Naive thymus-derived CD8-positive, alpha-beta T cell (primary cell): ENCODE data around the gene RXRB. TPM values are rescaled to one million over a fixed set of nuclear protein-coding genes. Genes with fewer than 3 reads are reported as not detected.

Experiments
- ATAC-seq, 2 donors: fragments of 150-1000 bp; cut with Tn5 transposase in 1 of 2; sonication (Bioruptor Pico), chemical (Tn5 transposase) in 1 of 2; 1 replicate in 1 of 2; 2 replicates in 1 of 2; pipeline ENCODE4 v1.10.0; 2021; ENCODE audit warnings: mild to moderate bottlenecking in 2 of 2, moderate library complexity in 2 of 2
- POLR2A ChIA-PET: fragments of 350-600 bp; sonication (Branson Sonifier 250); formaldehyde crosslinking; loops from one replicate; lab custom pipeline; 2021; ENCODE audit warnings: antibody characterized with exemption; lab: Charles Lee
- DNase-seq, 10 donors: peaks; one replicate each; pipeline versions ENCODE4 v3.0.0 to v3.0.0-alpha.2; 2020 to 2022
- H3K27ac Mint-ChIP-seq, 10 donors: one replicate each; pipeline ENCODE4 v1.8.0; 2020 to 2022; ENCODE audit warnings: mild to moderate bottlenecking in 10 of 10, mixed read lengths in 10 of 10, moderate library complexity in 4 of 10, inconsistent platforms in 1 of 10
- H3K27me3 Mint-ChIP-seq, 5 donors: one replicate each; pipeline ENCODE4 v1.8.0; 2021 to 2022; ENCODE audit warnings: mixed read lengths in 5 of 5
- H3K36me3 Mint-ChIP-seq, 3 donors: one replicate each; pipeline ENCODE4 v1.8.0; 2020 to 2022; ENCODE audit warnings: mixed read lengths in 3 of 3, mild to moderate bottlenecking in 2 of 3, inconsistent platforms in 1 of 3
- H3K4me1 Mint-ChIP-seq, 4 donors: one replicate each; pipeline ENCODE4 v1.8.0; 2021 to 2022; ENCODE audit warnings: mixed read lengths in 4 of 4
- H3K4me3 Mint-ChIP-seq, 10 donors: one replicate each; pipeline ENCODE4 v1.8.0; 2020 to 2022; ENCODE audit warnings: mild to moderate bottlenecking in 10 of 10, mixed read lengths in 10 of 10, moderate library complexity in 6 of 10, inconsistent platforms in 1 of 10
- H3K9me3 Mint-ChIP-seq, 9 donors: one replicate each; pipeline ENCODE4 v1.8.0; 2020 to 2022; ENCODE audit warnings: mixed read lengths in 9 of 9, mild to moderate bottlenecking in 3 of 9, inconsistent platforms in 1 of 9, moderate library complexity in 1 of 9
- polyA plus RNA-seq, 3 donors: library from polyadenylated mRNA; unstranded; fragments of 300-500 nt; fragmentation: Illumina TruSeq; gene quantifications; one replicate each; pipeline ENCODE4 v1.2.3, GENCODE V29; 2021
- total RNA-seq, 8 experiments: library from RNA in 2 of 8; stranded (reverse) in 2 of 8; gene quantifications; one replicate each; pipeline ENCODE4 v1.2.3 and lab custom pipeline; 2021 to 2026

Gene RXRB
- total and polyA plus RNA-seq, 5 experiments from 2014 or later: 6.6 to 127 (median 10.9) TPM

GRCh38 chr6:33203443-33204164, 3.1 kb upstream of the RXRB start:
- H3K9me3 Mint-ChIP-seq: no peaks in the 10 kb centered on the region
- DNase-seq: no peak
- H3K27ac Mint-ChIP-seq: peak overlapping the region; percentile 35 to 98 (median 90)
- ATAC-seq: no peak
- H3K4me3 Mint-ChIP-seq: peak overlapping the region; percentile 76 to 100 (median 96)
- peaks cover 6 to 24% (median 12%) of the 10 kb centered on the region in 3 donors for H3K36me3 Mint-ChIP-seq
- peaks cover 34 to 78% (median 69%) of the 10 kb centered on the region in 4 donors for H3K4me1 Mint-ChIP-seq
- POLR2A ChIA-PET: interaction anchor here (0.7 to 1.9 kb wide), 4 partner anchors 45 to 232 kb away, joined by 3 to 7 read pairs (median 5); partner anchors contain the start of genes B3GALT4 and RGL2
- H3K27me3 Mint-ChIP-seq: no peaks in the 10 kb centered on the region

GRCh38 chr6:33202799-33203198, 2.3 kb upstream of the RXRB start:
- Mint-ChIP-seq H3K9me3 (no peaks in the 10 kb centered on the region), H3K27me3 (no peaks in the 10 kb centered on the region), H3K4me3 (peak overlapping the region; percentile 28 to 100 (median 96)), H3K36me3 (peaks cover 6 to 26% (median 12%) of the 10 kb centered on the region in 3 donors), H3K27ac (peak overlapping the region in 9 of 10 donors; percentile 15 to 98 (median 66)), H3K4me1 (peaks cover 39 to 83% (median 77%) of the 10 kb centered on the region in 4 donors)
- POLR2A ChIA-PET: interaction anchor here (0.7 to 1.9 kb wide), 3 partner anchors 46 to 96 kb away, joined by 3 to 7 read pairs (median 5); partner anchors contain the start of genes B3GALT4 and RGL2
- ATAC-seq: no peak
- no peak for DNase-seq

GRCh38 chr6:33201935-33202334, 1.5 kb upstream of the RXRB start:
- Mint-ChIP-seq H3K27ac (peak overlapping the region in 9 of 10 donors; percentile 73 to 99 (median 88)), H3K36me3 (peaks cover 6 to 34% (median 12%) of the 10 kb centered on the region in 3 donors), H3K4me3 (peak overlapping the region; percentile 98 to 100 (median 99)), H3K27me3 (no peaks in the 10 kb centered on the region), H3K4me1 (peaks cover 46 to 87% (median 81%) of the 10 kb centered on the region in 4 donors), H3K9me3 (no peaks in the 10 kb centered on the region)
- POLR2A ChIA-PET: interaction anchor here (1.9 kb wide), 1 partner anchor 75 kb away, joined by 5 read pairs; the partner anchor contains the start of gene B3GALT4
- no peak for DNase-seq
- ATAC-seq: no peak

GRCh38 chr6:33201147-33201545, 681 bp upstream of the RXRB start:
- POLR2A ChIA-PET: no interaction called here
- peaks cover 6 to 40% (median 12%) of the 10 kb centered on the region in 3 donors for H3K36me3 Mint-ChIP-seq
- no peak for ATAC-seq

GRCh38 chr6:33199687-33200218, 712 bp downstream of the RXRB start:
- Mint-ChIP-seq H3K36me3 (peaks cover 6 to 54% (median 18%) of the 10 kb centered on the region in 3 donors), H3K9me3 (no peaks in the 10 kb centered on the region), H3K27ac (peak overlapping the region; percentile 82 to 100 (median 95)), H3K4me1 (peaks cover 43 to 78% (median 72%) of the 10 kb centered on the region in 4 donors), H3K4me3 (peak overlapping the region; percentile 90 to 100 (median 99)), H3K27me3 (no peaks in the 10 kb centered on the region)
- POLR2A ChIA-PET: interaction anchor here (0.6 to 4.2 kb wide), 12 partner anchors 9 to 456 kb away, joined by 3 to 43 read pairs (median 4); partner anchors contain the start of genes B3GALT4, HLA-DMA, RING1 and RPS18
- peak; percentile 11 to 25 for ATAC-seq
- peak in 4 of 10 donors; percentile 45 to 77 (median 62) for DNase-seq

More at GRCh38 chr6:33201147-33201545, 681 bp upstream of the RXRB start:
- no peak for DNase-seq
- H3K4me3 Mint-ChIP-seq: peak overlapping the region; percentile 98 to 100 (median 99)
- H3K27ac Mint-ChIP-seq: peak overlapping the region; percentile 95 to 100 (median 99)
- H3K4me1 Mint-ChIP-seq: peaks cover 46 to 90% (median 80%) of the 10 kb centered on the region in 4 donors
- no peaks in the 10 kb centered on the region for H3K9me3 Mint-ChIP-seq
- H3K27me3 Mint-ChIP-seq: no peaks in the 10 kb centered on the region

GRCh38 chr6:33198853-33199436, 1.5 kb downstream of the RXRB start:
- H3K4me1 Mint-ChIP-seq: peaks cover 41 to 72% (median 67%) of the 10 kb centered on the region in 4 donors
- peak overlapping the region; percentile 89 to 100 (median 98) for H3K4me3 Mint-ChIP-seq
- H3K9me3 Mint-ChIP-seq: no peaks in the 10 kb centered on the region
- DNase-seq (no peak), ATAC-seq (no peak)
- POLR2A ChIA-PET: interaction anchor here (0.7 to 4.2 kb wide), 9 partner anchors 10 to 100 kb away, joined by 3 to 43 read pairs (median 7); partner anchors contain the start of genes RING1, RPS18 and VPS52
- H3K36me3 Mint-ChIP-seq: peaks cover 6 to 59% (median 18%) of the 10 kb centered on the region in 3 donors
- peak overlapping the region; percentile 54 to 100 (median 94) for H3K27ac Mint-ChIP-seq
- no peaks in the 10 kb centered on the region for H3K27me3 Mint-ChIP-seq

GRCh38 chr6:33198159-33198852, 2.2 kb downstream of the RXRB start:
- Mint-ChIP-seq H3K27ac (peak overlapping the region; percentile 21 to 99 (median 91)), H3K36me3 (peaks cover 6 to 56% (median 18%) of the 10 kb centered on the region in 3 donors), H3K4me1 (peaks cover 38 to 71% (median 62%) of the 10 kb centered on the region in 4 donors), H3K9me3 (no peaks in the 10 kb centered on the region), H3K4me3 (peak overlapping the region; percentile 71 to 100 (median 94)), H3K27me3 (no peaks in the 10 kb centered on the region)
- POLR2A ChIA-PET: interaction anchor here (0.7 to 4.2 kb wide), 9 partner anchors 10 to 73 kb away, joined by 3 to 43 read pairs (median 7); partner anchors contain the start of genes RING1, RPS18 and VPS52
- DNase-seq: no peak
- no peak for ATAC-seq

- peaks cover 37 to 69% (median 58%) of the 10 kb centered on the region in 4 donors for H3K4me1 Mint-ChIP-seq
- H3K36me3 Mint-ChIP-seq: peaks cover 0 to 48% (median 13%) of the 10 kb centered on the region in 3 donors
- peak; percentile 34 to 38 for ATAC-seq
These were observed 2.9 kb downstream of the RXRB start for GRCh38 chr6:33197431-33198048.

GRCh38 chr6:33195304-33196165, 4.9 kb downstream of the RXRB start:
- Mint-ChIP-seq H3K36me3 (peaks cover 0 to 40% (median 6%) of the 10 kb centered on the region in 3 donors), H3K27ac (peak overlapping the region in 3 of 10 donors; percentile 42 to 76 (median 55)), H3K4me3 (peak overlapping the region in 1 of 10 donors; percentile 62), H3K9me3 (no peaks in the 10 kb centered on the region), H3K27me3 (peaks cover 0 to 9% (median 7%) of the 10 kb centered on the region in 5 donors), H3K4me1 (peaks cover 32 to 59% (median 44%) of the 10 kb centered on the region in 4 donors)
- no peak for ATAC-seq
- POLR2A ChIA-PET: interaction anchor here (1.0 to 1.5 kb wide), 4 partner anchors 12 to 53 kb away, joined by 3 to 6 read pairs (median 3); no protein-coding TSS in a partner anchor
- peak in 1 of 10 donors; percentile 61 for DNase-seq

More at GRCh38 chr6:33197431-33198048, 2.9 kb downstream of the RXRB start:
- H3K9me3 Mint-ChIP-seq: no peaks in the 10 kb centered on the region
- H3K4me3 Mint-ChIP-seq: peak overlapping the region in 9 of 10 donors; percentile 53 to 100 (median 80)
- no peaks in the 10 kb centered on the region for H3K27me3 Mint-ChIP-seq
- DNase-seq: peak in 4 of 10 donors; percentile 25 to 64 (median 62)
- POLR2A ChIA-PET: interaction anchor here (1.0 to 4.2 kb wide), 8 partner anchors 11 to 74 kb away, joined by 3 to 43 read pairs (median 6); partner anchors contain the start of genes RING1, RPS18 and VPS52
- H3K27ac Mint-ChIP-seq: peak overlapping the region; percentile 22 to 98 (median 73)

- peak overlapping the region in 3 of 10 donors; percentile 7 to 67 (median 24) for H3K4me3 Mint-ChIP-seq
- H3K27me3 Mint-ChIP-seq: peaks cover 3 to 20% (median 12%) of the 10 kb centered on the region in 5 donors
- peak overlapping the region in 5 of 10 donors; percentile 8 to 77 (median 43) for H3K27ac Mint-ChIP-seq
- ATAC-seq: no peak
- POLR2A ChIA-PET: interaction anchor here (1.5 to 1.8 kb wide), 3 partner anchors 11 to 54 kb away, joined by 6 to 8 read pairs (median 7); partner anchors contain the start of gene RING1
- peaks cover 0 to 40% (median 6%) of the 10 kb centered on the region in 3 donors for H3K36me3 Mint-ChIP-seq
- DNase-seq: peak in 1 of 10 donors; percentile 24
- no peaks in the 10 kb centered on the region for H3K9me3 Mint-ChIP-seq
- peaks cover 33 to 55% (median 39%) of the 10 kb centered on the region in 4 donors for H3K4me1 Mint-ChIP-seq
These were observed 6.0 kb downstream of the RXRB start for GRCh38 chr6:33194431-33194979.
